SHP77 (cell line): ENCODE measurements around the gene SZRD1.
A peak's percentile ranks its signal among the peaks of the same experiment; 100 is the strongest.

Experiments used
- DNase-seq, 2 experiments: peaks; one replicate each; lab custom pipeline; 2025; lab: John Stamatoyannopoulos, UW

SZRD1 gene

DNA sequence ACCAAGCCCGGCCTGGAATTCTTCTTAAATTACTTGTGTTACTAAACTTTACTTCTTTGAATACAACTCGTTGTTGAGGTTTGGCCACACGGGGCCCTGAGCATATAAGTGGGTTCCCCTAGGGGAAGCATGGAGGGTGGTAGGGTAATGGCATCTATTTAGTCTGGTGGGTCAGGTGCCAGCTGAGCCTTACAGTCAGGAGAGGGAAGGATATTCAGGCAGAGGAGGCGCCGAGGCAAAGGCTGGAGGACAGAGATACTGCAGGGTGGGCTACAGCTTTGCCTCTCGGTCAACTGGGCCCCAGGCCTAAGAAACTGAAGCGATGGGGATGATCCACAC lies 73.1 kb downstream of the SZRD1 start:
- DNase-seq, result no peak

DNA sequence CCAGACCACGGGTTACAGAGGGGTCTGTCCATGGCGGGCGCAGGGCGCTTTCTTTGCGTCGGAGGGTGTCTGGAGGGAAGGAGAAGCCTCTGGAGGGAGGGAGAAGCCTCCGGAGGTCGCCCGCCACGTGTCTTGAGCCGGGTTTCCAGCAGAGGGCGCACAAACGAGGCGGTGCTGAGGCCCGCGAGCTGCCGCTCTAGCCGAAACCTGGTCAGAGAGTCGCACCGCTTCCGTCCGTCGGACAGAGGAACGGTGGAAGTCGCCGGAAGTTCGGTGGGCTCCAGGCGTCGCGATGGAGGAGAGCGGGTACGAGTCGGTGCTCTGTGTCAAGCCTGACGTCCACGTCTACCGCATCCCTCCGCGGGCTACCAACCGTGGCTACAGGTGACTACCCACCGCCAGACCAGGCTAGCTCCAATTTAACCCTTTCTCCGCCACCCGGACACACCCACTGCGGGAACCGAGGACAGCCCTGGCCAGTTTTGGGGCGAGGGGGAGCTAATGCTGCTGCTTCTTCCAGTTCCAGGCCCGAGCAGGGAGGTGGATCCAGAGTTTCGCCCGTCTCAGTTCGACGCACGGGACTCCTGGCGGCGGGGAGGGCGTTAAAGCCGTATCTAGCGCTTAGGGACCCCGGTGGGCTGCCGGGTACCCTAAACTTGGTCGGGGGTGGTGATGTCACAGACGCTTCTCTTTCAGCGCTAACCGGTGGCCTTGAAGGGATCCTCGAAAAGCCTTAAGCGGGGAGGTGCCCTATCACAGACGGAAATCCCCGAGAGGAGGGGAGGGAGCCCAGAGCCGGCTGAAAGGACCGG lies 73.6 kb downstream of the SZRD1 start, which contains the start of gene NECAP2:
NECAP2 (plus strand) TSS at position 255 of the 812 bp plus-strand sequence; CDS start at position 293, 38 bp downstream.
- peak; percentile 90 for DNase-seq

DNA sequence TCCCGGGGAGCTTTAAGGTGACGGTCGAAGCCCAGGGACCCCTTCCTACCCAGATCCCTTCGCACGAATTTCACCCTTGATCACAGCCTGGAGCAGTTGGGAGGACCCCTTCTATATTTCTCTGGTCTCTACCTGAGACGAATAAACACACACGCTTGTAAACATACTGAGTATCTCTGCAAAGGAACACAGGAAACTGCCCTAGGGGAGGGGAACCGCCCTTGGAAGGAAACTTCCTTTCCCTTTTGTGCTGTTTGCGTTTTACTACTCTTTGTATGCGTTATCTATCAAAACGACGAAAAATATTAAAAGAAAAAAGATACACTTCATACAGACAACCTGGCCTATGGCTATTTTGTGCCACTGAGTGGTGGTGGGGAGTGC lies 74.2 kb downstream of the SZRD1 start:
- DNase-seq, result no peak

DNA sequence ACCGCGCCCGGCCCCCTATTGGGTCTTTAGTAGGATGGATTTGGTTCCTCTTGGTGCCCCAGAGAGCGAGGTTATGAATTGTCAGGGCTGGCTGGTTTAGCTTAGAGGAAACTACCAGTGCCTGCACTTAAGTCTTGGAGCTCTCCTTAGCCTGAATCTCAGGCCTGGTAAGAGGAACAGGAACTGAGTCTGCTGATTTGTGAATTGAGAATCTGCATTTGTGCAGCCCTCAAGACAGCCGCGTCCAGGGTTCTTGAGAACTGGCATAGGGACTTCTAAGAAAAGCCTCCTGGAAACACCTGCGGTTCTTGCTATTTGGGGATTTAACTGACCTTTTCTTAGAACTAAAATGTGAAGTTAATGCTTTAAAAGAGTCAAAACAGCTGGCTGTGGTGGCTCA lies 75.2 kb downstream of the SZRD1 start:
- no peak for DNase-seq

DNA sequence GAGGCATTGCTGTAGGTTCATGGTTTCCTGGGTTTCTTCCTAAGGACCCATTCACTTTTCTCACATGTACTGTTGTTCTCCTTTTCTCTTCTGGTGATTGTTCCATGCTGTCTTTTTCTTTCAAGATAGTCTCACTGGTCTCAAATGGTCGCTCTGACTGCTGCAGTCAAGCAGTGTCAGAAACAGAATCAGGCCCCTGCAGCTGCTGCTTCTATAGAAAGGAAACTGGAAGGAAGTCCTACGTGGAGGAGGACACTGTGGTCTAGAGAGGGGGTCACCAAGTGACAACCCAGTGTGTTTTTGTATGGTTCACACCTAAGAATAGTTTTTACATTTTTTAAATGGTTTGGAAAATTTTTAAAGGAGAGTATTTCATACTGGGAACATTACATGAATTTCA lies 75.9 kb downstream of the SZRD1 start:
- no peak for DNase-seq

DNA sequence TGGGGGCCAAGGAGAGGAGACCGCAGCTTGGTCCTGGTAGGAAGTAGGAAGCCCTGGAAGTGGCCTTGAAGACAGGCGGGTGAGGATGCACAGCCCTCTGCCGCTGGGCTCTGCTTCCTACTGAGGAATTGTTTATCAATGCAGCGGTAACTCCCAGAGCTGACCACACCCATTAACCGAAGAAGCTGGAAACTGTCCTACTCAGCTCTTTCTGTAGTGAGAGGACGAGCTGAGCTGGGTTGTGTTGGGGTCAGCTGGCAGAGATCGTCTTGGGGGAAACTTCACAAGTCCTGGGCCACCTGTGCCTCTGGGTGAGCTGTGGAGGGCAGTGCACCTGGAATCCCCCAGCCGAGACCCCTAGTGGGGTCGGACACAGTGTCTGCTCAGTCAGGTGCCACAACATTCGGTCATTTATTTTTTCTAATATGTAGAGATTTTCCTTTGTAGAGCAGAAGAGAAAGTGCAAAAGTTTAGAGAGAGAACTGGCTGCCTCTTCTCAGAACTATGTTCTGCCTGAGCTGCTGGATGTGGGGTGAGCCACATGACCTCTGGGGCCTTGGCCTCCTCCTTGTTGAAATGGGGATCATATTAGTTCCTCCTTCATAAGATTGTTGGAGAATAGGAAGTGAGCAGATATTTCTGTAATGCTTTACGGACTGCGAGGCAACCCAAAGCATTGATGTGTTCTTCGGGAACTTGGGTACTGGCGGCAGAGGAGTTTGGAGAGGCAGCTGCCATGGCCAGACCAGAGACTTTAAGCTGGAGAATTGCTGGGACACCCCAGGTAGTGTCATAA lies 77.1 kb downstream of the SZRD1 start:
- DNase-seq, result no peak

DNA sequence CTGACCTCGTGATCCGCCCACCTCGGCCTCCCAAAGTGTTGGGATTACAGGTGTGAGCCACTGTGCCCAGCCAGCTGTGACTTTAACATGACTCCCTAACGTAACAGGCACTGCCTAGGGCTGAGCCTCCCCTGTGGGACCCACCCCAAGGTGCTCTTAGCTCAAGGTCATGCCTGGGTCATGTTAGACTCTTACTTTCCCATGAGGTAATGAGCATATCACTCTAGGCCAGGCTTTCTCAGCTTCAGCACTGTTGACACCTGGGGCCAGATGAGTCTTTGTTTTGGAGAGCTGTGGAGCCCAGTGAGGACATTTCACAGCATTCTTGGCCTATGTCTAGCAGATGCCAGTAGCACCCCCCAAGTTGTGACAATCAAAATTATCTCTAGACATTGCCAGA lies 78.0 kb downstream of the SZRD1 start:
- no peak for DNase-seq

DNA sequence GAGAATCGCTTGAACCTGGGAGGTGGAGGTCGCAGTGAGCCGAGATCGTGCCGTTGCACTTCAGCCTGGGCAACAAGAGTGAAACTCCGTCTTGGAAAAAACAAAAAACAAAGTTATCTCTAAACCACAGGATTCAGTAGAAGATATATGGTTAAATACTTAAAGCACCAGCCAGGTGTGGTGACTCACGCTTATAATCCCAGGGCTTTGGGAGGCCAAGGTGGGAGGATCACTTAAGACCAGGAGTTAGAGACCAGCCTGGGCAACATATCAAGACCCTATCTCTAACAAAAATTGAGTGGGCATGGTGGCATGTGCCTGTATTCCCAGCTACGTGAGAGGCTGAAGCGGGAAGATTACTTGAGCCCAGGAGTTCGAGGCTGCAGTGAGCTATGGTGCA lies 79.1 kb downstream of the SZRD1 start:
- no peak for DNase-seq

DNA sequence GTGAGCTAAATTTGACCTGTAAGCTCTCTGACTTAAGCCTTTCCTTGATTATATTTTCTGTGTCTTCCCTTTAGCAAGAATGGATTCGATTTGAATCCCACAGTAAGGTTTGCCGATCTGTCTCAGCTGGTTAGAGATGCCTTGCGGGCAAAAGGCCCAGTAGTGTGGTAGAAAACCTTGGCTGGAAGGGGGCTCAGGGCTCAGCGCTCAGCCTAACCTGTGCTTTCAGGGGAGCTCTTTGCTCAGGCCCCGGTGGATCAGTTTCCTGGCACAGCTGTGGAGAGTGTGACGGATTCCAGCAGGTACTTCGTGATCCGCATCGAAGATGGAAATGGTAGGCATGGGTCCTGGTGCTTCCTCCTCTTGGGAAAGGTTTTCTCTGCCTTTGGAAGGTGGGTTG lies 80.6 kb downstream of the SZRD1 start:
- no peak for DNase-seq
